ENCODE measurements around the gene ITSN1. TPM values are rescaled to one million over a fixed set of nuclear protein-coding genes. Genes with fewer than 3 reads are reported as not detected.

Gene ITSN1
- total and polyA plus RNA-seq, 2 experiments from 2014 or later = 35.5 to 57.1 TPM

GRCh38 chr21:33825419-33825818 is 183.1 kb downstream of the ITSN1 start:
- Histone ChIP-seq H3K79me2 (ENCODE audit: insufficient read depth) (no peaks in the 10 kb centered on the region), H3K9ac (peak overlapping the region; percentile 11; the same call in 1 of the 2 replicates), H3K36me3 (ENCODE audit: low read depth) (peaks cover 16% of the 10 kb centered on the region; the same call in 1 of the 2 replicates), H4K20me1 (ENCODE audit: insufficient read depth) (no peaks in the 10 kb centered on the region), H3K27ac (peak overlapping the region; percentile 16; the same call in 1 of the 2 replicates), H3K27me3 (replicated peaks; ENCODE audit: insufficient read depth) (no peaks in the 10 kb centered on the region), H2AFZ (no peak overlapping the region), H3K9me2 (ENCODE audit: insufficient read depth) (no peaks in the 10 kb centered on the region), H3K4me3 (0 out of 2 replicates have a peak overlapping the region, but pooled peaks have one; percentile 3), H3K4me2 (ENCODE audit: unreplicated experiment) (peak overlapping the region; percentile 66), H3F3A (ENCODE audit: insufficient read depth) (peaks cover 10% of the 10 kb centered on the region), H3K4me1 (ENCODE audit: insufficient read depth) (peaks cover 24% of the 10 kb centered on the region), H3K9me3 (ENCODE audit: low read depth) (no peaks in the 10 kb centered on the region)
- in situ Hi-C loops (cut with MboI) = no loop called here
- DNase-seq = no peak
- WGBS, 2 experiments (ENCODE audit: low coverage in 1 of 2, low lambda C conversion rate in 2 of 2, missing lambda C conversion rate in 2 of 2) = 47 to 53% methylated on average over 3 of the region's 3 CpGs
- TF ChIP-seq EZH2phosphoT487 (IDR thresholded peaks at IDR 0.05; ENCODE audit: insufficient read depth, low read depth) (no peak), EZH2 (IDR thresholded peaks at IDR 0.05; ENCODE audit: insufficient read depth, poor library complexity, severe bottlenecking) (no peak)

GRCh38 chr21:33825915-33826314 is 183.6 kb downstream of the ITSN1 start:
- 0 out of 2 replicates have a peak overlapping the region, but pooled peaks have one; percentile 3 for H3K4me3 ChIP-seq
- peak; percentile 72 for DNase-seq
- H3K4me1 ChIP-seq (ENCODE audit: insufficient read depth) = peaks cover 24% of the 10 kb centered on the region
- H2AFZ ChIP-seq = no peak overlapping the region
- H3K36me3 ChIP-seq (ENCODE audit: low read depth) = 0 out of 2 replicates have a peak, but pooled peaks cover 11% of the 10 kb centered on the region
- 4 to 8% methylated on average over 2 of the region's 2 CpGs for WGBS, 2 experiments (ENCODE audit: low coverage in 1 of 2, low lambda C conversion rate in 2 of 2, missing lambda C conversion rate in 2 of 2)
- peak overlapping the region; percentile 16; the same call in 1 of the 2 replicates for H3K27ac ChIP-seq
- H3F3A ChIP-seq (ENCODE audit: insufficient read depth) = peaks cover 10% of the 10 kb centered on the region; the same call in 1 of the 2 replicates
- no peaks in the 10 kb centered on the region for H3K27me3 ChIP-seq (replicated peaks; ENCODE audit: insufficient read depth)
- peak overlapping the region; percentile 11 for H3K9ac ChIP-seq
- no peak for TF ChIP-seq EZH2phosphoT487 (IDR thresholded peaks at IDR 0.05; ENCODE audit: insufficient read depth, low read depth)
- TF ChIP-seq EZH2 (IDR thresholded peaks at IDR 0.05; ENCODE audit: insufficient read depth, poor library complexity, severe bottlenecking) = no peak
- in situ Hi-C loops (cut with MboI) = no loop called here
- no peaks in the 10 kb centered on the region for H3K79me2 ChIP-seq (ENCODE audit: insufficient read depth)
- H3K4me2 ChIP-seq (ENCODE audit: unreplicated experiment) = peak overlapping the region; percentile 66
- no peaks in the 10 kb centered on the region for H4K20me1 ChIP-seq (ENCODE audit: insufficient read depth)
- H3K9me2 ChIP-seq (ENCODE audit: insufficient read depth) = no peaks in the 10 kb centered on the region
- H3K9me3 ChIP-seq (ENCODE audit: low read depth) = no peaks in the 10 kb centered on the region

GRCh38 chr21:33828083-33828482 is 185.8 kb downstream of the ITSN1 start:
- in situ Hi-C loops (cut with MboI) = no loop called here
- 82 to 89% methylated on average over 4 of the region's 4 CpGs for WGBS, 2 experiments (ENCODE audit: low coverage in 1 of 2, low lambda C conversion rate in 2 of 2, missing lambda C conversion rate in 2 of 2)
- H3K4me3 ChIP-seq = no peak overlapping the region
- no peak overlapping the region for H3K27ac ChIP-seq
- H3K9ac ChIP-seq = no peak overlapping the region
- TF ChIP-seq EZH2 (IDR thresholded peaks at IDR 0.05; ENCODE audit: insufficient read depth, poor library complexity, severe bottlenecking) (no peak), EZH2phosphoT487 (IDR thresholded peaks at IDR 0.05; ENCODE audit: insufficient read depth, low read depth) (no peak)
- H3K9me2 ChIP-seq (ENCODE audit: insufficient read depth) = no peaks in the 10 kb centered on the region
- no peak overlapping the region for H2AFZ ChIP-seq
- DNase-seq = no peak
- peaks cover 11% of the 10 kb centered on the region; the same call in 1 of the 2 replicates for H3K36me3 ChIP-seq (ENCODE audit: low read depth)
- no peak overlapping the region for H3K4me2 ChIP-seq (ENCODE audit: unreplicated experiment)
- H3K9me3 ChIP-seq (ENCODE audit: low read depth) = no peaks in the 10 kb centered on the region
- peaks cover 24% of the 10 kb centered on the region for H3K4me1 ChIP-seq (ENCODE audit: insufficient read depth)
- H4K20me1 ChIP-seq (ENCODE audit: insufficient read depth) = no peaks in the 10 kb centered on the region
- no peaks in the 10 kb centered on the region for H3K79me2 ChIP-seq (ENCODE audit: insufficient read depth)
- no peaks in the 10 kb centered on the region for H3K27me3 ChIP-seq (replicated peaks; ENCODE audit: insufficient read depth)
- peaks cover 10% of the 10 kb centered on the region; the same call in 1 of the 2 replicates for H3F3A ChIP-seq (ENCODE audit: insufficient read depth)

GRCh38 chr21:33828577-33828976 is 186.3 kb downstream of the ITSN1 start:
- Histone ChIP-seq H3K27me3 (replicated peaks; ENCODE audit: insufficient read depth) (no peaks in the 10 kb centered on the region), H4K20me1 (ENCODE audit: insufficient read depth) (no peaks in the 10 kb centered on the region), H2AFZ (no peak overlapping the region), H3K9ac (no peak overlapping the region), H3K4me2 (ENCODE audit: unreplicated experiment) (no peak overlapping the region), H3K4me3 (no peak overlapping the region), H3K36me3 (ENCODE audit: low read depth) (peaks cover 11% of the 10 kb centered on the region; the same call in 1 of the 2 replicates), H3K79me2 (ENCODE audit: insufficient read depth) (no peaks in the 10 kb centered on the region), H3K4me1 (ENCODE audit: insufficient read depth) (peaks cover 24% of the 10 kb centered on the region), H3F3A (ENCODE audit: insufficient read depth) (peaks cover 10% of the 10 kb centered on the region; the same call in 1 of the 2 replicates), H3K9me2 (ENCODE audit: insufficient read depth) (no peaks in the 10 kb centered on the region), H3K27ac (no peak overlapping the region), H3K9me3 (ENCODE audit: low read depth) (no peaks in the 10 kb centered on the region)
- TF ChIP-seq EZH2phosphoT487 (IDR thresholded peaks at IDR 0.05; ENCODE audit: insufficient read depth, low read depth) (no peak), EZH2 (IDR thresholded peaks at IDR 0.05; ENCODE audit: insufficient read depth, poor library complexity, severe bottlenecking) (no peak)
- in situ Hi-C loops (cut with MboI) = no loop called here
- 32 to 34% methylated on average over 4 of the region's 4 CpGs for WGBS, 2 experiments (ENCODE audit: low coverage in 1 of 2, low lambda C conversion rate in 2 of 2, missing lambda C conversion rate in 2 of 2)
- no peak for DNase-seq
